Jurkat, Clone E6-1 (cell line): ENCODE results near the gene FOXA1. TPM values are rescaled to one million over a fixed set of nuclear protein-coding genes. Genes with fewer than 3 reads are reported as not detected.
A peak's percentile ranks its signal among the peaks of the same experiment; 100 is the strongest.

Experiments used
- DNase-seq: peaks from one replicate; pipeline ENCODE4 v3.0.0-alpha.2; 2011; ENCODE audit warnings: low read depth, low spot score
- H3K4me3 ChIP-seq: 2 replicates; pipeline ENCODE4 v1.5.1; 2011; ENCODE audit warnings: mild to moderate bottlenecking, low read length, control low read depth, moderate library complexity
- polyA plus RNA-seq: library from polyadenylated mRNA; unstranded; fragments of >200 nt; gene quantifications from one replicate; pipeline ENCODE4 v1.2.1, GENCODE V29; 2012; ENCODE audit warnings: missing spikeins; ENCODE audit not compliant: insufficient read length, insufficient read depth

The FOXA1 gene
- polyA plus RNA-seq: 2.5 TPM

DNA sequence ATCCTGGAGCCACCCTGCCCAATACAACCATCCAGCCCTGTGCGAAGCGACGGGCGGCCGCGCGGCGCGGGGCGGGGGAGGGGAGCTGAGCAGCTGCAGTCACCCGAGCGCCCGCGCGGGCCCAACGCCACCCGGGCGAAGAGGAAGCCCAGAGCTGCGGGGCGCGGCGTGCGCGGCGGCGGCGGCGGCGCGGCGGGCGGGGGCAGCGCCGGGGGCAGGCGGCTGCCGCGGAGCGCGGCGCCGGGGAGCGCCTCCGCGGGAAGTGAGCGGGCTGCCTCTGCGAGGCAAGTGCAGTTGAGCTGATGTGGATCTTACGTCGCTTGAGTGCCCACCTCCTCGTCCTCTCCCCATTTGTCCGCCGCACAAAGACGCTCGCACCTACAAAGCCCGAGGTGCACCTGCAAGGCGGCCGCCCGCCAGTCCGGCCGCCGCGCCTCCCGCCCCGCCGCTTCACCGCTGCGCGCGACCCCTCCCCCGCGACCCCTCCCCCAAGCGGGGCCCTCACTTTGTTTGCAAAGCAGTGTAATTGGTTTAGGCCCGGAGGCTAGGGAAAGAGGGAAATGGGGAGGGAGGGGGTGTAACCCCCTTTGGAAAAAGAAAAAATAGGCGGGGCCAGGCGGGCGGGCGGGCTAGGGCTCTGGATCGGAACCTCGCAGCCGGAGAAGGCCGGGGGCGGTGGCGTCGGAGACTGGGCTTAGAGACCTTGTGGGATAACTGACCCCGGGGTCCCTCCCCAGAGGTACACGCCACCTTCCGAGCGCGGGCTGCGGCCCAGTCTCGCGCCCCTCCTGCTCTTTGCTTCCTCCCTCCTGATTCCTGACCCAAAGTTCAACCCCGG is at the start of gene FOXA1, which contains the start of gene TTC6:
Gene FOXA1, minus strand, starts transcription at position 279 of the 838 bp plus-strand sequence. Its CDS starts 277 bp downstream, at position 2.
Gene TTC6, plus strand, starts transcription at position 659 of the 838 bp plus-strand sequence. CDS start 26,436 bp downstream, outside the sequence.
- peak within 1 kb of the TSS; percentile 24 for H3K4me3 ChIP-seq
- no peak for DNase-seq

DNA sequence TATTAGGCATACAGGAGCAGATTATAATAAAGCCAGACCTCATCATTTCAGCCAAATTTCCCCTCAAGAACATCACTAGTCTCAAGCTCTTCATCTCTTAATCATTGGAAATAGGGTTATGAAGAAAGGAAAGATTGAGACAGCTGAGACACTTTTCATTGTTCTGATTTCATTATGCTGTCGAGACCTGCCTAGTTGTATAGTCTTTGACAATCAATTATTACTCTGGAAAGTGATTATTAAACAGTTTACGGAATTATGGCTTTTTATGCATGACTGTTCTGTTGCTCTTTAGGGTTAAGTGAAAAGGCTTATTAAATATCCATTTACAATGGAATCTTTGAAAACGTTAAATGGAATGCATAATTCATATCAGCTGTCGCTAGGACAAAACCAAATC is 48.7 kb upstream of the FOXA1 start:
- no peak overlapping the region for H3K4me3 ChIP-seq
- no peak for DNase-seq

DNA sequence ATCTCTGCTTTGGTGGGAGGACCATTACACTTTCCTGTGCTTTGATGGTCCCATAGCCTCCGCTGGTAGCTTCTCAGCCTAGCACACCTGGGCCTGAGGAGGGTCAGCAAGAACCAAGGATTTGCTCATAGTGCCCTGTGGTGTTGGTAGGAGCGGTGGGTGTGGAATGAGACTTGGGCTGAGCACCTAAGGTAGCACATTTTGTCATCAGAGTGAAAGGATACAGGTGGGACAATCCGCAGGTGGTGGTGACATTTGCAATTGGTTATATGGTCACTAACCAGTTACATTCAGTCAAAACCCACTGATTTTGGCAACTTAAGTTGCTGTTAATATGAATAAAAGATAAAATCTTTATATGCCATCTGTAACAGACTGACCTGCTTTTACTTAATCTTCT is 47.1 kb upstream of the FOXA1 start:
- DNase-seq: no peak
- H3K4me3 ChIP-seq: no peak overlapping the region

DNA sequence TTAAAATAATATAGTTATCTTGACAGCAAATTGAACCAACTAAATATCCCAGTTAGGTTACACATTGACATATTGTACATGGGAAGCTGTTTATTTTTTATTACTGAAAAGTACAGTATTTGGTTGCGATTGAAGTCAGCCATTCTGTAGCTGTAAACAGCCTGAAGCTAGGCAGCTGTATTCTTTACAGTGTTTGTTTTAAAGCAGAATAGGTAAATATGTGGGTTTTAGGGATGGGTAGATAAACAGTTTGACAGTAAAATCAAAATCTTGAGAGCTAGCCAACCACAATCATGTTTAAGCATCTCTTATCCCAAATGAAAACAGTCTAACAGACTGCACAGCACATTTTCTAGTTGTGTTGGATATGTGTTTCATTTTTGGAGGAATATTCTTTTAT is 46.1 kb upstream of the FOXA1 start:
- no peak for DNase-seq
- H3K4me3 ChIP-seq: no peak overlapping the region

DNA sequence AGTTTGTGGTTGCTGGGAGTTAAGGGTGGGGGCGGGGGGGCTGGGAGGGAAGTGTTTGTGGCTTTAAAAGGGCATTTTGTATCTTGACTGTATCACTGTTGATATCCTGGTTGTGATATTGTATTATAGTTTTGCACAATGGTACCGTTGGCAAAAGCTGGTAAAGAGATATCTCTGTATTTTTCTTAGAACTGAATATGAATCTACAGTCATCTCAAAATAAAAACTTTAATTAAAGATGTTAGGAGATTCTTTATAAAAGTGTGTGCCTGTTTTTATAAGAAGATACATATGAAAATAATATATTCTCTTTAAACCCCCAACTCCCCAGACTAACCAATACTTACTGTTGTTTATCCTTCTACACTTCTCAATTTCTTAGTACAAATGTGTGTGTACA is 43.5 kb upstream of the FOXA1 start:
- H3K4me3 ChIP-seq: no peak overlapping the region
- DNase-seq: no peak

DNA sequence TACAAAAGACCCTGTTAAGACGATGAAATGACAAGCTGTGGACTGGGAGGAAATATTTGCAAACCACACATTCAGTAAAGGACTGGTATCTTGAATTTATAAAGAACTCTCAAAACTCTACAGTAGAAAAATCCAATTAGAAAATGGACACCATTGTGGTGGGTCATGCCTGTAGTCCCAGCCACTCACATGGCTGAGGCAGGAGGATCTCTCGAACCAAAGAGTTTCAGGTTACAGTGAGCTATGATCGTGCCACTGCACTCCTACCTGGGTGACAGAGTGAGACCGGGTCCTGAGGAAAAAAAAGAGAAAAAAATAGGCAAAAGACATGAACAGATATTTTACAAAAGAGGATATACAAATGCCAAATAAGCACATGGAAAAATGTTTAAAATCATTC is 42.3 kb upstream of the FOXA1 start:
- DNase-seq: no peak
- H3K4me3 ChIP-seq: no peak overlapping the region

DNA sequence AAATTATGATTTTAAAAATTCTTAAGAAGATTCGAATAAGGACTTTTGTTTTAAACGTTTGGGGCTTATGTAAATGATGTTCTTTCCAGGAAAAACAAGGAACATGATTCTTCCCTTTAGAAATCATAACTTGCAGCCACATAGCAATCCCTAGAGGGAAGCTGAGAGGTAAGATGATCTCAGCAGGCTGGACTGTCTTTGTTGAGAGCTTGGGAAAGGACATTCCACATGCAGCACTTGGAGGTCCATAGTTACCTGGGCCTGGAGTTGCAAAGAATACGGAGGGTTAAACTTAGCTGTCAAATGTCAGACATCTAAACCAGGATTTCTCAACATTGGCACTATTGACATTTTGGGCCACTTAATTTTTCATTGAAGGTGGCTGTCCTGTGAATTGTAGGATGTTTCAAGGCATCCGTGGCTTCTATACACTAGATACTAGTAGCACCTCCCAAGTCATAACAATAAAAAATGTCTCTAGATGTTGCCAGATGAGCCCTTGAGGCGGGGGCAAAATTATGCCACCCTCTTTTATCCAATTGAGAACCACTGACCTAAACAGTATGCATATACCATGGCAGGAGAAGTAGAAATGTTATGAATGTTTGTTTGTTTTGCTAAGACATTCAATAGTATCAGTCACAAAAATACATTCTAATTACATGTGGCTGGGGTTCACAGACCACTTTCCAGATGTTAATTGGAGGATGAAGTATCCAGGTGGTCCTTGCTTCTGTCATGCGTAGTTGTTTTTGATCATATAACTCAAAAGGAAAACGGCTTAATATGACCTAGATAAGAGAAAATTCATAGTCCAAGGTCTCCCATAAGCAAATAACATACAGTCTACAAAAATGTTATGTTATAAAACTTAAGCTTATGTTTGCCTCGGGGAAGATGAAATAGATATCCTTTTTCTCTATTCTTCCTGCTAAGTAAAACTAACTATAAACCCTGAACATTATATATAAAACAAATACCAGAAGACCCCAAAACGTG is 30.8 kb upstream of the FOXA1 start:
- DNase-seq: no peak

DNA sequence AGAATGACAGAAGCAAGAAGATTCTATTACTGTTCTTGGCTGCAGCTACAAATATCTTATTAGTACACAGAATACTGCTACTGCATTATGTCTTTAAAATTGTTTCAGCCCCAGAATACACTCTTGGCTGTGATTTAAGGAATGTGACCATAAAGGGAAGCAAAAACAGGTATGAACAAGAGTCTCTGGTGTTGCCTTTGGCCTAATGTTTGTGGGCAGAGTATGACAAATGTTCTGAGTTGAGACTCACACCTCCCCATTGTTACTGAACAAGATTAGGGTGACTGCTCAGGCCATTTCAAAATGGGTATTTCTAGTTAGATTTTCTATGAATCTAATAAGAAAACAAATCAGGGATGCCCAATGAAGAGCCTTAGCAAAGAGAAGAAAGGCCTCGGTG is 28.9 kb upstream of the FOXA1 start:
- no peak overlapping the region for H3K4me3 ChIP-seq

More for the DNA sequence above, 30.8 kb upstream of the FOXA1 start:
- no peak overlapping the region for H3K4me3 ChIP-seq

DNA sequence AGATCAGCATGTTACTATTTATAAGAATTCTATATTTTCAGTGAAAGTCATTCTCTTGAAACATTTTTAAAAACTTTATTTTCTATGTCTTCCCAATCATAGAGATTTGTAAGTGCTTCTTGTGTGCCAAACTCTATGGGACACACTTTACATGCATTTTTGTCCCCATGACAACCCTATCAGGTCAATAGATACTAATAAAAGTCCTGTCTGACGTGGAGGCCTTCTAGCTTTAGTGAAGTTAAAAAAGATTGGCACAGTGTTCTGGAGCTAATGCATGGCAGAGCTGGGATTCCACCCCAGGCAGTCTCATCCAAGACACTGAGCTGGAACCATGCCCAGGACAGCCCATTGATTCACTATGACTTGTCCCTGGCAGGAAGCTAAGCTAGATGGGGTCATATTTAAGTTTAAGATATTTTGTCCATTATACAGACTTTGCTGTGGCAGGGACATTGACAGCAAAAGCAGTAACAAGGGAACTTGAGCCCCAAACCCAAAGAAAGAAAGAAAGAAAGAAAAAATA is 28.4 kb upstream of the FOXA1 start:
- DNase-seq: no peak

More for the DNA sequence above, 28.9 kb upstream of the FOXA1 start:
- no peak for DNase-seq

DNA sequence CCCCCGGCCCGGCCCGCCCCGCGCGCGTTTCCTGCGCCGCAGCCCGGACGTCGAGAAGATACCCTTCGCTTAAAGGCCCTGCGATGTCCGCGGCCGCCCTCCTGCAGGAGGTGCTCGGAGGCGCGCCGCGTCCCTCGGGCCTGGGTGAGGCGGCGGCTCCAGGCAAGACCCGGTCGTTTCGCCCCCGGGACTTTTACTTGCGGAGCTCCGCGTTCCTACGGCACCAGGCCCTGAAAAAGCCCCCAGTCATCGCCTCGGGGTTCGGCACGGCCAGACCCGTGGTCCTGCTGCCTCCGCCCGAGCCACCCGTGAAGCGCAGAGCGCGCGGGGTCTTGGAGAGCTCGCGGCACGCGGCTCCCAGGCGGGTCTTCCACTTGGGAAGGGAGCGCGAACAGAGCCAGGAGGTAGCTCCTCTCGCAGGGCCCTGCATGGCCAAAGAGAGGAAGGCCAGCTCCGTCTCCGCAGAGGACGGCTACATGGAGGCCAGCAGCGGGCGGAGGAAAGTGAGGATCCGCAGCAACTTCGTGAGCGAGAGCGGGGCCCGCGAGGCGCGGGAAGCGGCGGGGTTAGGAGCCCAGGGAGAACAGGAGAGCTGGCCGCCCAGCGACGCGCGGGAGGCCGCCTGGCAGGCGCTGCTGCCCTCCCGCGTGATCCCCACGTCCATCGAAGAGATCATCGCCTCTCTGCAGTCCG is 27.3 kb upstream of the FOXA1 start:
- no peak for DNase-seq
- H3K4me3 ChIP-seq: no peak overlapping the region

More for the DNA sequence above, 28.4 kb upstream of the FOXA1 start:
- H3K4me3 ChIP-seq: no peak overlapping the region

DNA sequence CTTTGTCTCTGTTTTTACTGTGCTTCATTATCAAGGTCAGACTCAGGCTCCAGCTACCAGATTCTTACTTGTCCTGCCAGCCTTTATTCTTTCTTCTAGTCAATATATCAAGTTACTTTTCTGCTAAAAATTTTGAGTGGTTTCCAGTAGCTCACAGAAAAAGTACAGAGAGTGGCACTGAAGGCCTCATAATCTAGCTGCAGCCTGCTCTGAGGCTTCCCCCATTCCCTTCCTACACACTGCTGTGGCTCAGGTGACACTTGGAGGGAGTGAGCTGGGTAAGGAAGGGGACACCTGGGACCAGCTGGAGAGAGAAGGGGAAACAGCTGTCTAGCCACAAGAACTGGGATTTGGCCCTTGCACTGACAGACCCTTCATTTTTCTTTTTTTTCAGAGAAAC is 25.8 kb upstream of the FOXA1 start:
- no peak overlapping the region for H3K4me3 ChIP-seq
- DNase-seq: no peak

DNA sequence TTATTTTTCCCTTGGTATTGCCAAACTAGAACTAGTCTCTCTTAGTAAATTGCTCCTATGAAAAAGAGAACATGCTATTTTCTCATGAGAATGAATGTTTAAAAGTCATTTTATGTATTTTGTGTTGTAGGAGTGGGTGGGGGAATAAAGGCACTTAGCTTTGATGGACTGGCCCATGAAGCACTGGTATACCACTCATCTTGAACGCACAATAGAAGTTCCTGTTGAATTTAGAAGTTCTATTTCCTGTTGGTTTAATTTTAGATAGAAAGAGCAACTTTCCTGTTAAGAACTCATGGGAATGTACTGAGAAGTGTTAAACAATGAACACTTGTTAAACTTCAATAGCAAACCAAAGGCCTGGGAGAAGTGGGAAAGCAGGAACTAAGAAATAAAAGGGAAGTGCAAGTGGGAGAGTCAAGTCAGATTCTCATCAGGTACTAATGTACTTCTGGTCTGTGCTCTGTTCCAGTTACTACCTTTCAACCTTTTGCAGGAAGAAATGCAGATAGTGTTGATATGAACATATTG is 23.5 kb upstream of the FOXA1 start:
- DNase-seq: no peak
- H3K4me3 ChIP-seq: no peak overlapping the region

DNA sequence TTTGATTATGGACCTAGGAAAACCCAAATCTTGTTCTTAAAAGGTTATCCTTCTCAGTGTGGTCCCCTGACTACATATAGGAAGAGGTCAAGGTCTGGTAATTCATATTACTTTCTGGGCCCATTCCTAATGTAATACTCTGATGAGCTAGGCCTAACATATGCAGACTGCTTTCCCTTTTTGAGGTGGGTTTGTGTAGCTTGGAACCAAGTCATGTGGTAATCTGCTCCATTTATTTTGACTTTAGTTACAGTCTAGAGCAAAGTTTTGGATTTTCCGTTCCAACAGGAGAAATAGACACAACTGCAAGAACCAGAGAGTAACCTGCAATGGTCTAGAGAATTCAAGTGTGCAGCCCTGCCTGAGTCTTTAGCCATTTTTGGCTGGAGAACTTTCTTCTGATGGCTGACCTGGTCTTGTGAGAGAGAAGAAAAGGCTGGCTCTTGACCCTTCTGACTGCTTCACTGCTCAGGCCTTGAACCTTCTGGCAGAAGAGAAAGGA is 22.9 kb upstream of the FOXA1 start:
- no peak for DNase-seq
- no peak overlapping the region for H3K4me3 ChIP-seq

DNA sequence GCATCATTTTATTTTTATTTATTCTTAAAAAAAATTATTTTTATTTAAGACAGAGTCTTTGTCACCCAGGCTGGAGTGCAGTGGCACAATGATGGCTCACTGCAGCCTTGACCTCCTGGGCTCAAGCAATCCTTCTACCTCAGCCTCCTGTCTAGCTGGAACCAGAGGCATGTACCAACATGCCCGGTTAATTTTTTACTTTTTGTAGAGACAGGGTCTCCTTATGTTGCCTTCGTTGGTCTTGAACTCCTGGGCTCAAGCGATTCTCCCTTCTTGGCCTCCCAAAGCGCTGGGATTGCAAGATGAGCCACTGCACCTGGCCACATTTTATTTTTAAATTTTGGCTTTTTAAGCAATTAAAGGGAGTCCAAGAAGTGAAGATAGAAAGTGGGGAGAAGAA is 21.8 kb upstream of the FOXA1 start:
- DNase-seq: no peak

DNA sequence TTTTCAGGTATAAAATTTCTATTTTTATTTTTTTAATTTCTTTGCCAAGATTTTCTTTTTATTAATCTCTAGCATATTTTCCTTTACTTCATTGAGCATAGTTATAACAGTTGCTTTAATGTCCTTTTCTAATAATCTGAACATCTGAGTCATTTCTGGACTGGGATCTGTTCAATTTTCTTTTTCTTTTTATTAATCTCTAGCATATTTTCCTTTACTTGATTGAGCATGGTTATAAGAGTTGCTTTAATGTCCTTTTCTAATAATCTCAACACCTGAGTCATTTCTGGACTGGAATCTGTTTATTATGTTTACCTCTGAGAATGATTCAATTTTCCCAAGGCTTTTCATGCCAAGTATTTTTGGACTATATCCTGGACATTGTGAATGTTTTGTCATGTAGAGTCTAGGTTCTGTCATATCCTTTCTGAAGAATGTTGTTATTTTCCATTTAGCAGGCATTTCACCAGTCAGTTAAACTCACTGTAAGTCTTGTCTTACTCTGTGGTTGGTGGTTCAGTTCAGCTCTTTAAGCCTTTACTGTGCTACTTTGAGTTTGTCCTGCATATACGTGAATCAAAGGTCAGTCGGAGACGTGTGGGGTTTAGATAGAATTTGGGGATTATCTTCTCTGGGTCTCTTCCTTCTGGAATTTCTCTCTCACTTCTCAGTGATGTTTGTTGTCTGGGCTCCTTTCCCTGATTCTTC is 20.7 kb upstream of the FOXA1 start:
- DNase-seq: no peak
- no peak overlapping the region for H3K4me3 ChIP-seq

More for the DNA sequence above, 21.8 kb upstream of the FOXA1 start:
- no peak overlapping the region for H3K4me3 ChIP-seq

DNA sequence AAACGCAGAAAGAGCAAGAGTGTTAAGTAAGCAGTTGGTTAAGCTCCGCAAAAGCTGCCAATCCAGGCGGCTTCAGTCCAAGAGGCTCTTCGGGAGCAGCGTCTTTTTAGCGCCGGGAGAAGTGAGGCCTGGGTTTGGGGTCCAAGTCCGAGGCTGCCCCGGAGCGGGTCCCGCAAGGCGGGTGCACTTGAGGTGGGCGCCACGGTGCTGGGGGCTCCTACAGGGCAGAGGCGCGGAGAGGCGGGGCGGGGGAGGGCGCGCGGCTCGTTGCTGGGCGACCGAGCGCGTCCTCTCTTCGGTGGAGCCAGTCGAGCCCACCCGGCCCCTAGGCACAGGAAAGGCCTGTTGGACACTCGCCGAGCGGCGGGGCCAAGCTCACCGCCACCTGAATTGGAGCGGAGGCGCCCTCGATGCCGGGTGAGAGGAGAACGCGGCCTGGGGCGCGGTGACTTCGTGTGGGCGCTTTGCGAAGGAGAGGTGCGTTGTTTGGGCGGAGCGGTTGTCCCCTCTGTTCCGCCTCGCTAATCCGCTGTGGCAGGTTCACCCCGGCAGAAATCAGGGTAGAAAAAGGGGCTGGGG is 16.0 kb upstream of the FOXA1 start:
- H3K4me3 ChIP-seq: no peak overlapping the region
- DNase-seq: no peak

DNA sequence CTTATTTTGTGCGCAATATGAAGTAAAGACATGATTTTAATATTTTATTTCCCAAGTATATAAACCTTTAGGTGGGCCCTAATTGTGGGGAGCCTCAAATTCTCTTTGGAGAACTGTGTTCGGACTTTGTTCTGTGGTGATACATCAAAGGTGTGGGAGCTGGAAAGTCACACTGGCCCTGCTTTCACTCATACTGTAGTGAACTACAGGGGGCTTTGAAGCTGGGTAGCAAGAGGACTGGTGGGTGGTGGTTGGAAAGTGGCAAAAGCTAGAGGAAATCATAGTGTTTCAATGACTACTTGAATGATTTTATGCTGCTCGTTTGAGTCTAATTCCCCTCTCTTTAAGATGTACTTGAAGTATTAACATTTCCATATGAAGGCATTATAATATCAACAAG is 13.6 kb upstream of the FOXA1 start:
- H3K4me3 ChIP-seq: no peak overlapping the region
- DNase-seq: no peak

DNA sequence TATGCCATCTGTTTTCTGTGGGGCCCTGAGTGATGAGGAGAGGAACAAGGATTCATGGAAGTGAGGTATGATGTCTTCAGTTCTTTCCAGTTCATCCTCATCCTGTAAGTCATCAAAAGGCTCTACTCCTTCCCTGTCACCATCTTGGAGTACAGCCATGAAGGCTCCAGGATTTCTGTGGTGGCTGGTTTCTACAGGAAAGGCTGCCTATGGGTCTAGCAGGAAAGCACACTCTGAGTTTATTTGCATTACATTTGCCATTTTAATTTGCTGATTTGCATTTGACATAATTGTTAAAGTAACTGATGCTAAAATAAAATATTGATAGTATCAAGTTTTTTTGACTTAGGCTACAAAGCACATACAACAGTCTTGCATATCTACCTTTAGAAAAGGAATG is 11.6 kb upstream of the FOXA1 start:
- DNase-seq: no peak
- no peak overlapping the region for H3K4me3 ChIP-seq
